Esophagus muscularis mucosa (tissue), 4 donors: ENCODE measurements around the gene DOCK1. TPM values are rescaled to one million over a fixed set of nuclear protein-coding genes. Genes with fewer than 3 reads are reported as not detected.

Source experiments
- DNase-seq: peaks from one replicate; pipeline ENCODE4 v3.0.0-alpha.2; 2017; ENCODE audit errors: extremely low spot score
- H3K27ac ChIP-seq, 4 donors: fragments of 200-600 bp; sonication (generic); replicated peaks in 1 of 4; 1 replicate in 3 of 4; 2 replicates in 1 of 4; pipeline ENCODE4 v1.5.1; 2016 to 2019; ENCODE audit warnings: mild to moderate bottlenecking in 1 of 4
- H3K27me3 ChIP-seq, 4 donors: fragments of 200-600 bp; sonication (generic); one replicate each; pipeline versions ENCODE4 v1.5.1 to v1.6.0; 2016 to 2019
- H3K36me3 ChIP-seq, 4 donors: fragments of 200-600 bp; sonication (generic); one replicate each; pipeline ENCODE4 v1.5.1; 2016 to 2019
- H3K4me1 ChIP-seq, 4 donors: fragments of 200-600 bp; sonication (generic); one replicate each; pipeline ENCODE4 v1.5.1; 2016 to 2019
- H3K4me3 ChIP-seq, 4 donors: fragments of 200-600 bp; sonication (generic); 1 replicate in 2 of 4; 2 replicates in 2 of 4; pipeline ENCODE4 v1.5.1; 2016 to 2019; ENCODE audit warnings: mild to moderate bottlenecking in 4 of 4, moderate library complexity in 1 of 4
- H3K9me3 ChIP-seq, 4 donors: fragments of 200-600 bp; sonication (generic); 1 replicate in 3 of 4; 2 replicates in 1 of 4; pipeline ENCODE4 v1.5.1; 2016 to 2019
- CTCF ChIP-seq, 3 experiments: fragments of 200-600 bp in 2 of 3; fragments of 450-650 bp in 1 of 3; sonication (generic) in 2 of 3; IDR thresholded peaks; one replicate each; pipeline ENCODE4 v1.5.1; 2017 to 2019; ENCODE audit warnings: antibody characterized with exemption in 3 of 3, mild to moderate bottlenecking in 2 of 3, moderate library complexity in 1 of 3
- EP300 ChIP-seq: sonication (generic); formaldehyde crosslinking; IDR thresholded peaks from one replicate; pipeline ENCODE4 v1.6.1; 2017; ENCODE audit warnings: antibody characterized with exemption
- POLR2A ChIP-seq: fragments of 450-650 bp; IDR thresholded peaks from one replicate; pipeline ENCODE4 v1.6.1; 2017; ENCODE audit warnings: antibody characterized with exemption, moderate library complexity, mild to moderate bottlenecking, low read depth
- POLR2AphosphoS5 ChIP-seq, 2 donors: sonication (generic); formaldehyde crosslinking; IDR thresholded peaks; one replicate each; pipeline ENCODE4 v1.6.1; 2017; ENCODE audit warnings: antibody characterized with exemption in 2 of 2
- WGBS: methylation state at CpG from one replicate; pipeline ENCODE4 v1.1.5; 2018; 5-methylcytosine and 5-hydroxymethylcytosine counted together
- intact Hi-C: fragments of 100-400 bp; cut with DNase I; formaldehyde crosslinking; loops from one replicate; pipeline ENCODE4 v1.15.1; 2023
- total RNA-seq, 4 donors: library from RNA; depleted of rRNA; stranded (reverse); fragments of >200 nt; gene quantifications; one replicate each; pipeline versions ENCODE4 v1.1.0 to v1.2.1, GENCODE V29; 2016

The DOCK1 gene
- total RNA-seq, 4 donors from 2014 or later: 41.4 to 60.3 (median 55.3) TPM

GRCh38 chr10:126979311-126979710 lies 74.1 kb downstream of the DOCK1 start:
- Histone ChIP-seq H3K36me3 (peaks cover 0 to 69% (median 41%) of the 10 kb centered on the region in 4 donors), H3K9me3 (no peaks in the 10 kb centered on the region), H3K27me3 (no peaks in the 10 kb centered on the region), H3K4me3 (no peak overlapping the region), H3K4me1 (peaks cover 0 to 6% (median 1%) of the 10 kb centered on the region in 4 donors), H3K27ac (no peak overlapping the region)
- TF ChIP-seq CTCF (IDR thresholded peaks at IDR 0.05) (no peak), EP300 (no peak), POLR2A (no peak), POLR2AphosphoS5 (IDR thresholded peaks at IDR 0.05) (no peak)
- WGBS: 100% methylated on average over 1 of the region's 1 CpG
- intact Hi-C loops: no loop called here
- DNase-seq: no peak

GRCh38 chr10:126993208-126993607 lies 88.0 kb downstream of the DOCK1 start:
- DNase-seq: no peak
- H3K36me3 ChIP-seq: peaks cover 7 to 80% (median 54%) of the 10 kb centered on the region in 4 donors
- TF ChIP-seq CTCF (IDR thresholded peaks at IDR 0.05): no peak
- TF ChIP-seq POLR2A: no peak
- no peak for TF ChIP-seq POLR2AphosphoS5 (IDR thresholded peaks at IDR 0.05)
- TF ChIP-seq EP300: no peak
- intact Hi-C loops: no loop called here
- H3K27me3 ChIP-seq: no peaks in the 10 kb centered on the region
- no peaks in the 10 kb centered on the region for H3K4me1 ChIP-seq
- H3K4me3 ChIP-seq: no peak overlapping the region
- H3K9me3 ChIP-seq: no peaks in the 10 kb centered on the region
- H3K27ac ChIP-seq: no peak overlapping the region
- 94% methylated on average over 7 of the region's 7 CpGs for WGBS

GRCh38 chr10:126997801-126998590 lies 92.8 kb downstream of the DOCK1 start:
- no peak overlapping the region for H3K4me3 ChIP-seq
- peaks cover 38 to 73% (median 55%) of the 10 kb centered on the region in 4 donors for H3K36me3 ChIP-seq
- no peaks in the 10 kb centered on the region for H3K9me3 ChIP-seq
- no peak overlapping the region for H3K27ac ChIP-seq
- intact Hi-C loops: no loop called here
- H3K27me3 ChIP-seq: no peaks in the 10 kb centered on the region
- TF ChIP-seq CTCF (IDR thresholded peaks at IDR 0.05) (no peak), EP300 (no peak), POLR2AphosphoS5 (IDR thresholded peaks at IDR 0.05) (no peak), POLR2A (no peak)
- 95% methylated on average over 8 of the region's 8 CpGs for WGBS
- no peaks in the 10 kb centered on the region for H3K4me1 ChIP-seq
- DNase-seq: no peak

GRCh38 chr10:127000598-127000997 lies 95.4 kb downstream of the DOCK1 start:
- no peak overlapping the region for H3K4me3 ChIP-seq
- no peak overlapping the region for H3K27ac ChIP-seq
- H3K27me3 ChIP-seq: no peaks in the 10 kb centered on the region
- TF ChIP-seq CTCF (IDR thresholded peaks at IDR 0.05): no peak
- no peak for TF ChIP-seq POLR2AphosphoS5 (IDR thresholded peaks at IDR 0.05)
- H3K36me3 ChIP-seq: peaks cover 38 to 72% (median 57%) of the 10 kb centered on the region in 4 donors
- H3K4me1 ChIP-seq: no peaks in the 10 kb centered on the region
- intact Hi-C loops: no loop called here
- 95% methylated on average over 11 of the region's 12 CpGs for WGBS
- DNase-seq: no peak
- no peaks in the 10 kb centered on the region for H3K9me3 ChIP-seq
